Large intestine (tissue), 3 donors: Measurements from ENCODE around the gene MTHFS. TPM values are rescaled to one million over a fixed set of nuclear protein-coding genes. Genes with fewer than 3 reads are reported as not detected.
"Not testable (repeated sequence)": the region's sequence is repeated elsewhere in the genome, so short reads cannot be mapped to it uniquely, and the experiment has no call there.

Experiments
- DNase-seq, 2 donors: peaks; one replicate each; pipeline versions ENCODE4 v3.0.0 to v3.0.0-alpha.2; 2013
- H3K27ac ChIP-seq: one replicate; pipeline ENCODE4 v1.5.1; 2013; ENCODE audit warnings: low read length
- H3K27me3 ChIP-seq: 2 replicates; pipeline ENCODE4 v1.6.1; 2013; ENCODE audit warnings: low read length; ENCODE audit not compliant: control insufficient read depth, insufficient read depth
- H3K36me3 ChIP-seq: 2 replicates; pipeline ENCODE4 v1.6.1; 2013; ENCODE audit warnings: low read length; ENCODE audit not compliant: control insufficient read depth, insufficient read depth
- H3K4me1 ChIP-seq: one replicate; pipeline ENCODE4 v1.6.1; 2013; ENCODE audit warnings: low read length; ENCODE audit not compliant: control insufficient read depth, insufficient read depth
- H3K4me3 ChIP-seq: one replicate; pipeline ENCODE4 v1.5.1; 2013; ENCODE audit warnings: low read length
- H3K9me3 ChIP-seq: one replicate; pipeline ENCODE4 v1.6.1; 2013; ENCODE audit warnings: mild to moderate bottlenecking, low read depth, low read length, moderate library complexity; ENCODE audit not compliant: control insufficient read depth
- WGBS: methylation state at CpG from one replicate; pipeline ENCODE4 v1.1.5; 2013; ENCODE audit warnings: low lambda C conversion rate; ENCODE audit not compliant: insufficient coverage; 5-methylcytosine and 5-hydroxymethylcytosine counted together
- polyA plus RNA-seq: library from polyadenylated mRNA; unstranded; fragments of 120-200 nt; gene quantifications from one replicate; pipeline ENCODE4 v1.2.1, GENCODE V29; 2013

The MTHFS gene
- polyA plus RNA-seq, 1 donor: 98.4 TPM

- peak in 1 of 2 donors; percentile 49 for DNase-seq
Observed at GRCh38 chr15:79930516-79930915, 33.7 kb upstream of the MTHFS start.

GRCh38 chr15:79929412-79929811 lies 32.6 kb upstream of the MTHFS start:
- Histone ChIP-seq H3K36me3 (no peaks in the 10 kb centered on the region), H3K27ac (no peak overlapping the region), H3K27me3 (no peaks in the 10 kb centered on the region), H3K9me3 (peaks cover 12% of the 10 kb centered on the region), H3K4me3 (no peak overlapping the region), H3K4me1 (peaks cover 4% of the 10 kb centered on the region)
- 88% methylated on average over 2 of the region's 2 CpGs for WGBS
- no peak for DNase-seq

More at GRCh38 chr15:79930516-79930915, 33.7 kb upstream of the MTHFS start:
- no peaks in the 10 kb centered on the region for H3K27me3 ChIP-seq
- H3K4me1 ChIP-seq: peaks cover 6% of the 10 kb centered on the region
- peak overlapping the region; percentile 40 for H3K27ac ChIP-seq
- H3K4me3 ChIP-seq: no peak overlapping the region
- no peaks in the 10 kb centered on the region for H3K36me3 ChIP-seq
- no CpG with 5 or more reads among the region's 5 CpGs for WGBS
- H3K9me3 ChIP-seq: peaks cover 6% of the 10 kb centered on the region

GRCh38 chr15:79926116-79926515 lies 29.3 kb upstream of the MTHFS start:
- not testable (repeated sequence) for H3K36me3 ChIP-seq, H3K27me3 ChIP-seq, DNase-seq, H3K27ac ChIP-seq, H3K4me3 ChIP-seq, H3K4me1 ChIP-seq
- no CpG with 5 or more reads among the region's 36 CpGs for WGBS
- H3K9me3 ChIP-seq: peaks cover 21% of the 10 kb centered on the region

- peaks cover 36% of the 10 kb centered on the region for H3K9me3 ChIP-seq
- no peaks in the 10 kb centered on the region for H3K27me3 ChIP-seq
- DNase-seq: no peak
- no peaks in the 10 kb centered on the region for H3K4me1 ChIP-seq
- peaks cover 16% of the 10 kb centered on the region for H3K36me3 ChIP-seq
- H3K4me3 ChIP-seq: peak overlapping the region; percentile 87
- 87% methylated on average over 3 of the region's 24 CpGs for WGBS
- peak overlapping the region; percentile 98 for H3K27ac ChIP-seq
Observed at GRCh38 chr15:79924379-79924778, 27.6 kb upstream of the MTHFS start.

GRCh38 chr15:79923515-79924169 lies 26.8 kb upstream of the MTHFS start:
- WGBS: no CpG with 5 or more reads among the region's 68 CpGs

GRCh38 chr15:79923079-79923514 lies 26.3 kb upstream of the MTHFS start:
- Histone ChIP-seq H3K27me3 (no peaks in the 10 kb centered on the region), H3K9me3 (peaks cover 47% of the 10 kb centered on the region), H3K36me3 (peaks cover 24% of the 10 kb centered on the region), H3K4me1 (no peaks in the 10 kb centered on the region), H3K27ac (peak overlapping the region; percentile 98), H3K4me3 (peak overlapping the region; percentile 87)
- peak; percentile 62 to 89 for DNase-seq
- WGBS: no CpG with 5 or more reads among the region's 51 CpGs

More at GRCh38 chr15:79923515-79924169, 26.8 kb upstream of the MTHFS start:
- H3K36me3 ChIP-seq: peaks cover 21% of the 10 kb centered on the region
- no peaks in the 10 kb centered on the region for H3K4me1 ChIP-seq
- H3K9me3 ChIP-seq: peaks cover 43% of the 10 kb centered on the region
- H3K27me3 ChIP-seq: no peaks in the 10 kb centered on the region
- peak overlapping the region; percentile 87 for H3K4me3 ChIP-seq
- peak; percentile 98 to 99 for DNase-seq
- H3K27ac ChIP-seq: peak overlapping the region; percentile 98

GRCh38 chr15:79922512-79923078 lies 25.8 kb upstream of the MTHFS start:
- Histone ChIP-seq H3K9me3 (peaks cover 52% of the 10 kb centered on the region), H3K36me3 (peaks cover 27% of the 10 kb centered on the region), H3K4me3 (peak overlapping the region; percentile 87), H3K4me1 (no peaks in the 10 kb centered on the region), H3K27me3 (no peaks in the 10 kb centered on the region), H3K27ac (peak overlapping the region; percentile 98)
- no peak for DNase-seq
- no CpG with 5 or more reads among the region's 17 CpGs for WGBS

GRCh38 chr15:79919749-79920511 lies 23.1 kb upstream of the MTHFS start:
- H3K9me3 ChIP-seq: peaks cover 42% of the 10 kb centered on the region
- H3K27me3 ChIP-seq: no peaks in the 10 kb centered on the region
- no peaks in the 10 kb centered on the region for H3K4me1 ChIP-seq
- no peak overlapping the region for H3K4me3 ChIP-seq
- WGBS: no CpG with 5 or more reads among the region's 12 CpGs
- no peak for DNase-seq
- H3K27ac ChIP-seq: no peak overlapping the region
- peaks cover 27% of the 10 kb centered on the region for H3K36me3 ChIP-seq

GRCh38 chr15:79919090-79919748 lies 22.4 kb upstream of the MTHFS start:
- WGBS: 100% methylated on average over 3 of the region's 27 CpGs
- Histone ChIP-seq H3K27ac (no peak overlapping the region), H3K4me1 (no peaks in the 10 kb centered on the region), H3K36me3 (peaks cover 27% of the 10 kb centered on the region), H3K4me3 (no peak overlapping the region), H3K9me3 (peaks cover 38% of the 10 kb centered on the region), H3K27me3 (no peaks in the 10 kb centered on the region)
- DNase-seq: no peak

GRCh38 chr15:79918278-79918677 lies 21.5 kb upstream of the MTHFS start:
- DNase-seq: no peak
- H3K27ac ChIP-seq: no peak overlapping the region
- H3K9me3 ChIP-seq: peaks cover 45% of the 10 kb centered on the region
- H3K4me3 ChIP-seq: no peak overlapping the region
- no peaks in the 10 kb centered on the region for H3K4me1 ChIP-seq
- peaks cover 27% of the 10 kb centered on the region for H3K36me3 ChIP-seq
- WGBS: no CpG with 5 or more reads among the region's 11 CpGs
- no peaks in the 10 kb centered on the region for H3K27me3 ChIP-seq
